Measurements from ENCODE around the gene BCL11B.

BCL11B gene

DNA sequence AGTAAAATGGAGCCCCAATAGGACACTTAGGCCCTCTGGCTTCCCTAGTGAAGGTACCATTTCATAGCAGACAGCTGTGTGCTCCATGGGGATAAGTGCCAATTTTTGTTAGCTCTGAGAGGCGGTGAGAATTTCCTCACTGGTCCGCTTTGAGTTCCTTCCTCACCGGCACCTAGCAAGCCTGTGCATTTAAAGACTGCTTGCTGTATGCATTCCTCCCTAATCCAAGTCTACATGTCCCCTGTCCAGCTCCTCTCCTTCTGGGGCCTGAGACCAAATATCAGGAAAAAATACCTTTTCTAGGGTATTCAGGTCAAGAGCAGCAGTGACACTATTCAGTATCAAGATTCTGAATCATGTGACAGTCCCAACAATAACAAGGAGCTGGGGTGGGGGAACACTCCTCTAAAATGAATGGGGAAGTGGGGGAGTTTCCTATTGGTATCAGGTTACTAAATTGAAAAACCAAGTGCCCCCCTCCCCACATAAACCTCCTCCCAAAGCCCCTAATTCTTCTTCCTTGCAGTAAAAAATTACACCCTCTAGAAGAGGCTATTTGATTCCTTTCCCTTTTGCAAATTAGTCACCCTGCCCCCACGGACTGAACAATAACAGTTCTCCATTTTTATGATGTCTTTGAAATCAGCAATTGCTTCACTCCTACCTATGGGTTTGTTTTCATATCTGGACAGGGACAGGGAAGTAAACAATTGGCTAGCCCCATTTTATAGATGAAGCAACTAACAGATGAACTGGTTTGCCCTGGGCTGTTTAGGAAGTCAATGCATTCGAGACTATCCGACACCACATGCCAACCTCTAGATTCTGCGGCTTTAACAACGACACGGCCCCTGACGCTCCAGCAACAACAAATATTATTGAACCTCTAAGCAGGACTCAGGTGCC lies 28.9 kb downstream of the BCL11B start:
- no peaks in the 10 kb centered on the region for H3K36me3 ChIP-seq
- TF ChIP-seq, protein P1, sequence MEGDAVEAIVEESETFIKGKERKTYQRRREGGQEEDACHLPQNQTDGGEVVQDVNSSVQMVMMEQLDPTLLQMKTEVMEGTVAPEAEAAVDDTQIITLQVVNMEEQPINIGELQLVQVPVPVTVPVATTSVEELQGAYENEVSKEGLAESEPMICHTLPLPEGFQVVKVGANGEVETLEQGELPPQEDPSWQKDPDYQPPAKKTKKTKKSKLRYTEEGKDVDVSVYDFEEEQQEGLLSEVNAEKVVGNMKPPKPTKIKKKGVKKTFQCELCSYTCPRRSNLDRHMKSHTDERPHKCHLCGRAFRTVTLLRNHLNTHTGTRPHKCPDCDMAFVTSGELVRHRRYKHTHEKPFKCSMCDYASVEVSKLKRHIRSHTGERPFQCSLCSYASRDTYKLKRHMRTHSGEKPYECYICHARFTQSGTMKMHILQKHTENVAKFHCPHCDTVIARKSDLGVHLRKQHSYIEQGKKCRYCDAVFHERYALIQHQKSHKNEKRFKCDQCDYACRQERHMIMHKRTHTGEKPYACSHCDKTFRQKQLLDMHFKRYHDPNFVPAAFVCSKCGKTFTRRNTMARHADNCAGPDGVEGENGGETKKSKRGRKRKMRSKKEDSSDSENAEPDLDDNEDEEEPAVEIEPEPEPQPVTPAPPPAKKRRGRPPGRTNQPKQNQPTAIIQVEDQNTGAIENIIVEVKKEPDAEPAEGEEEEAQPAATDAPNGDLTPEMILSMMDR (IDR thresholded peaks at IDR 0.05): no peak
- no peak overlapping the region for H3K27ac ChIP-seq
- H3K4me1 ChIP-seq (ENCODE audit: control insufficient read depth in 1 of 2, insufficient read depth in 1 of 2, low read depth in 1 of 2, low read length in 1 of 2): peaks cover 0 to 4% of the 10 kb centered on the region in 2 experiments
- no peaks in the 10 kb centered on the region for H3K9me3 ChIP-seq
- no peak overlapping the region for H3K4me3 ChIP-seq (ENCODE audit: low read depth in 1 of 2, low read length in 1 of 2)
- peaks cover 100% of the 10 kb centered on the region for H3K27me3 ChIP-seq

DNA sequence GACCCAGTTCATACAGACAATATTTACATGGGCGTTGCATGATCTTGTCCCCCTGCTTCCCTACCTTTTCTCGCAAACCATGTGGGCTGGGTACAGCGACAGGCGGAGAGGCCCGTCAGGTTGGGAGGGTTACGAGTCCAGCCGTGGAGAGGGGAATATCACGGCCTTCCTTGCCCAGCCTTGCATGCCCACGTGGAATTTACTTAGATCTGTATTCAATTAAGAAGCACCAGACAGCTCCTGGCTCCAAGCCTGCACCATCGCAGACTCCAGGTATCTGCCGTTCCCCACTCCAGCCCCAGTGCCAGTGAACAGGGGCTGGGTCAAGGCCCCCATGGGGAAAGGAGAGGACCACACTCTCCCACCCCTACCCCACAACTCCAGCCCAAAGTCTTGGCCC lies 29.8 kb downstream of the BCL11B start:
- peaks cover 100% of the 10 kb centered on the region for H3K27me3 ChIP-seq
- no peaks in the 10 kb centered on the region for H3K9me3 ChIP-seq
- H3K27ac ChIP-seq: no peak overlapping the region
- no peak overlapping the region for H3K4me3 ChIP-seq (ENCODE audit: low read depth in 1 of 2, low read length in 1 of 2)
- TF ChIP-seq, protein P1 (IDR thresholded peaks at IDR 0.05): no peak
- H3K4me1 ChIP-seq (ENCODE audit: control insufficient read depth in 1 of 2, insufficient read depth in 1 of 2, low read depth in 1 of 2, low read length in 1 of 2): peaks cover 0 to 4% of the 10 kb centered on the region in 2 experiments
- H3K36me3 ChIP-seq: no peaks in the 10 kb centered on the region

DNA sequence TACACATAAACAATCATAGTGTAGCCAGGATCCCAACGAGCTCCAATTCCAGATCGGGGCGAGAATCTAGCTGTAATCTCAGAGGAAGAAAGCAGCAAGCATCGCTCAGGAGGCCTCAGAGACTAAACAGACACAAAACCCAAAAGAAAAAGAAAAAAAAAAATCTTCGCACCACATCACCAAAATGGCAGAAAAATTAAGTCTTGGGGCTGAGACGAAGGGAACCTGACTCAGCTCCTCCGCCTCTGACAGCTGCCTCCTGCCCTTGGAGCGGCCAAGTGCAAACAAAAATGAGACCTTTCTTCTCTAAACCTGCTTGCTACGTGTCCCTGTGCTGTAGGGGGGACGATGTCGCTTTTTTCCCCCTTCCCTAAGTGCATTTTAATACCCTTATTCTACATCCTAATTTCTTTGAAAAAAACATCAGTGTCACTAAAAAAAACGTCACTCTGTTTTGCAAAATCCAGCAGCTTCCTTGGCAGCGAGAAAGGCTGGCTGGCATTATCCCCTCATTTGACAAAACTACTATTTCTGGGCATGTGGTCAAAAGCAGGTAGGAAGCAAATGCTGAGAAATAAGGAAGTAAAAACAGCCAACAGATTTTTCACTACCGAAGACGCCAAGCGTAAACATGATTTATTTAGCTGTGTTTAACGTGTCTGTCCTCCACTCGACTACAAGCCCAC lies 30.5 kb downstream of the BCL11B start:
- Histone ChIP-seq H3K36me3 (no peaks in the 10 kb centered on the region), H3K27me3 (peaks cover 99% of the 10 kb centered on the region), H3K9me3 (no peaks in the 10 kb centered on the region), H3K4me1 (ENCODE audit: control insufficient read depth in 1 of 2, insufficient read depth in 1 of 2, low read depth in 1 of 2, low read length in 1 of 2) (peaks cover 0 to 4% of the 10 kb centered on the region in 2 experiments), H3K4me3 (ENCODE audit: low read depth in 1 of 2, low read length in 1 of 2) (no peak overlapping the region), H3K27ac (no peak overlapping the region)
- TF ChIP-seq, protein P1 (IDR thresholded peaks at IDR 0.05): no peak

DNA sequence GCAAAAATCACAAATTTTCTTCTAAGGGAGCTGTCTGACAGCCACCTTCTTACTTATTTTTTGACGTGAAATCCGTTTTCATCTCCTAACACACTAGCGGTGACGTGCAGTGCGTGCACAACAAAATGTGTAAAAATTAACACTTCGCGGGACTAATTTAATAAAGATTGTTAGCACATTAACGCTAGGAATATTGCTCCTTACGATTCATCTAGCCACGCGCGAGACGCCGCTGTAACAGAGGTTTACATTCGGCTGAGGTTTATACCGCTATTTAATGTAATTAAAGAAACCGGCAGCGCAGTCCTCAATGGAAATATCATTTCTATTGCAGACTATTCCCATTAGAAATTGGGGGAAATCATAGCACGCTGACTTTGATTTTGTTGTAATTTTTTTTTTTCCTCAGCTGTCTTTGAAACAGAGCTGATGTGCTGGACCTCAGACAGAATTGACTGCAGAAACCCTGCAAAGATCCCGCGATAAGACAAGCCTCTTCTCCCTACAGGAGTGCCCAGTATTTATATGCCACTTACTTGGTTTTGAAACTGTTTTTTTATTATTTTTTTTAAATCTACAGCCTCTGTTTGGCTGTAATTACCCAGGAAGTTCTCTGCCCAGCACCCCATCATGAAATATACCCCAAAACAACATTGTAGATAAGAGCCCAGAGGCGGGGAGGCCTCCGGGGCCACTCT lies 31.2 kb downstream of the BCL11B start:
- Histone ChIP-seq H3K27me3 (peaks cover 99% of the 10 kb centered on the region), H3K27ac (no peak overlapping the region), H3K4me3 (ENCODE audit: low read depth in 1 of 2, low read length in 1 of 2) (no peak overlapping the region), H3K9me3 (no peaks in the 10 kb centered on the region), H3K36me3 (no peaks in the 10 kb centered on the region), H3K4me1 (ENCODE audit: control insufficient read depth in 1 of 2, insufficient read depth in 1 of 2, low read depth in 1 of 2, low read length in 1 of 2) (peaks cover 0 to 4% of the 10 kb centered on the region in 2 experiments)
- TF ChIP-seq, protein P1 (IDR thresholded peaks at IDR 0.05): no peak

DNA sequence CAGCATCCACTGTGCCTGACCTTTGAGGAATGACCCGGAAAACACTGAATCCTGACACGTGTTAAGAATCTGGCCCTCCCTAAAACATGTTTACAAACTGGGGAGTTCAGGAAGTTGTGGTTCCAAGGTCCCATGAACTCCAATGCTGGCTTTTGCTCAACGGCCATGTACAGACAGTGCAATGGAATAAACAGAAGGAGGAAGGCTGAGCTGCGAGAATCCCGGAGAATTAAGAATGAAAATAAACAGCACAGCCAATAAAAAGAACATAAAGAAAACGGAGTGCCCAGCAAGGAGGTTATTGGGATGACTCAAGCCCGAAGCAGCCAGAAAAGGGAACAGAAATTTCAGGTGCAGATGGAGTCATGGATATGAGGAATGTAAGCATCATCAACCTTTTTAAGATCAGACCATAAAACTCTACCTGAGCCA lies 32.3 kb downstream of the BCL11B start:
- Histone ChIP-seq H3K36me3 (no peaks in the 10 kb centered on the region), H3K4me1 (ENCODE audit: control insufficient read depth in 1 of 2, insufficient read depth in 1 of 2, low read depth in 1 of 2, low read length in 1 of 2) (peaks cover 0 to 4% of the 10 kb centered on the region in 2 experiments), H3K4me3 (ENCODE audit: low read depth in 1 of 2, low read length in 1 of 2) (no peak overlapping the region), H3K9me3 (no peaks in the 10 kb centered on the region), H3K27ac (no peak overlapping the region), H3K27me3 (peaks cover 99% of the 10 kb centered on the region)
- TF ChIP-seq, protein P1 (IDR thresholded peaks at IDR 0.05): no peak

All from neutrophil (primary cell).